Measurements from ENCODE around the gene MICAL2.

DNA sequence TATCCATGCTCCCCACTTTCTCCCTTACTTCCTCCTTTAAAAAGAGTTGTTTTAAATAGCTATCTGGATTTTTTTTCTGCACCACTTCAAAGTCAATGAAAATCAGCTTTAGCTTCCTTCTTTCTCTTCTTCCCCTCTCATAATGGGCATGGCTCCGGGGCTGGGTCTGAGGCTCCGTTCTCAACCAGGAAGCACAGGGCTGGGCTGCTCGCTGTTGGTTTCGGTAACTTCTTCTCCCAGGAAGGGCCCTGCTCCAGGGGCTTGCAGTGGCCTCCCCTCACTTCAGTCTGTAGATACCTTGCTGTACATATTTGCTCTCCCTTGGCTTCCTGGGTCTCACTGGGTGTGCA lies 23.8 kb downstream of the MICAL2 start:
- TF ChIP-seq CTCF (IDR thresholded peaks at IDR 0.05) (no peak), ZFX (IDR thresholded peaks at IDR 0.05; ENCODE audit: borderline replicate concordance) (no peak)

Data from 22Rv1 (cell line).